ENCODE data around the gene HDAC9.

The HDAC9 gene

DNA sequence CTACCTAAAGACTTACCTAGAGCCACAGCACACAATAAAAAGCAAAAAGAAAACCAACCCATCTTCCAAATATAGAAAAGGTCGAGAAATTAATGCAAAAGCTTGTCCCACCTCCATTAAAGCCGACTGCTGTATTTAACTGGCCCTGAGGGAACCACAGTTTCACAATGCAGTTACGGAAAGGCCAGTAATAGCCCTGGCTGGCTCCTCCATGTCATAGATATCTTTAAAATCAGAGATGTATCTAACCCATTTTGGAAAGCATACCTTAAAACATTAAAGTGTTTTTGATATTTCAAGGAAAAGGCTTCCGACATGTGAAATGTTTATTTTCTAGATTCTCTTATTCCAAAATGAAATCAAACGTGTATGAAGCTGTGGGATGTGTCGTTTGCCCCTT lies 23.0 kb downstream of the HDAC9 start:
- FAIRE-seq (no peak), DNase-seq (ENCODE audit: insufficient read length, low spot score) (no peak)
- TF ChIP-seq, protein P1, sequence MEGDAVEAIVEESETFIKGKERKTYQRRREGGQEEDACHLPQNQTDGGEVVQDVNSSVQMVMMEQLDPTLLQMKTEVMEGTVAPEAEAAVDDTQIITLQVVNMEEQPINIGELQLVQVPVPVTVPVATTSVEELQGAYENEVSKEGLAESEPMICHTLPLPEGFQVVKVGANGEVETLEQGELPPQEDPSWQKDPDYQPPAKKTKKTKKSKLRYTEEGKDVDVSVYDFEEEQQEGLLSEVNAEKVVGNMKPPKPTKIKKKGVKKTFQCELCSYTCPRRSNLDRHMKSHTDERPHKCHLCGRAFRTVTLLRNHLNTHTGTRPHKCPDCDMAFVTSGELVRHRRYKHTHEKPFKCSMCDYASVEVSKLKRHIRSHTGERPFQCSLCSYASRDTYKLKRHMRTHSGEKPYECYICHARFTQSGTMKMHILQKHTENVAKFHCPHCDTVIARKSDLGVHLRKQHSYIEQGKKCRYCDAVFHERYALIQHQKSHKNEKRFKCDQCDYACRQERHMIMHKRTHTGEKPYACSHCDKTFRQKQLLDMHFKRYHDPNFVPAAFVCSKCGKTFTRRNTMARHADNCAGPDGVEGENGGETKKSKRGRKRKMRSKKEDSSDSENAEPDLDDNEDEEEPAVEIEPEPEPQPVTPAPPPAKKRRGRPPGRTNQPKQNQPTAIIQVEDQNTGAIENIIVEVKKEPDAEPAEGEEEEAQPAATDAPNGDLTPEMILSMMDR (IDR thresholded peaks at IDR 0.05; ENCODE audit: insufficient read depth, missing control alignments) = no peak

DNA sequence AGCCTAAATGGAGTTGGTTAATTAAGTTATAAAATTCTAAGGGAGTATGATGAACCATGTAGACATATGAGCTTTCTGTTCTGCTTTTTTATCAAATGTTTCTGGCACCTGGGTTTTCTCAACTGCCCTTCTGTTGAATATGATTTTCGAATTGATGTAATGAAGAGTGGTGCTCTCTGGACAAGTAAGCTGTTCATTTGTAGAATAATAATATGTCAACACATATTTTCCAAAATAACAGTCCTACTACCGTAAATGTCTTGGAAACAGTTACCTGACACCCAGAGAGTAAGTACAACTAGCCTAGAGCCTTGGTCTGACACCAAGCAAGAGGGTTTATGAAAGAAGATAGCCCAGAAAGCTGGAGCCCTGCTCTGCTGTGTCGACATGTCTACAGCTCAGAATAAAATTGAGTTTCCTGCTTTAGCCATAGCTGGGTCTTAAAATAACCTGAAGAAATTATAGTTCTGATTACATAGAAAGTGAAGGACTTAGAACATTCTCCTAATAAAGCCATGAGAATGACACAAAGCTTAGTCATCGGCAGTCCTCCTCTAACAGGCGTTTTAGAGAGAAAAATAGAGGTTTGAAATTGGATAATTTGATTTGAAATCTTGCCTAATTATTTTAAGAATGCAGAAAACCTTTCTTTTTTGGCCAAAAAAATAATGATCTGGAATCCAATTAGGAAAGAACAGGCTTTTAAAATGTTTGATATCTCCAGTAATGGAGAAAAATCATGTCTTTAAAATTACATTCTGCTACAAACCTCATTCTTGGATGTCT lies 25.1 kb downstream of the HDAC9 start:
- TF ChIP-seq, protein P1 (IDR thresholded peaks at IDR 0.05; ENCODE audit: insufficient read depth, missing control alignments) = no peak
- no peak for DNase-seq (ENCODE audit: insufficient read length, low spot score)
- no peak for FAIRE-seq

DNA sequence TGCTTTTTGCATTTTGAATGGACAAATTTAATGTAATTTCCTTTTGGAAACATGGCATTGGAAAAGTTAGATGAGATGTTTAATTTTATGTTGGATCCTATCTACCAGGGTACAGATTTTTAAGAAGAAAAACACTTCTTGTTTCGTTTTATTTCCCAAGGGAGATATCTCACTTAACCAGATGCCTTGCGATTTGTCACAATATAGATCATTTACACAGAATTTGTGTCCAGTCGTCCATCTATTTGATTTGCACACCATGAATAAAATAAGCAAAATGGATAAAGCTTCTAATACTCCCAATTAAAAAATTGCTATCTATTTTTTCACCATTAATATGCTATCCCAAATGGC lies 25.7 kb downstream of the HDAC9 start:
- FAIRE-seq = no peak
- TF ChIP-seq, protein P1 (IDR thresholded peaks at IDR 0.05; ENCODE audit: insufficient read depth, missing control alignments) = no peak
- DNase-seq (ENCODE audit: insufficient read length, low spot score) = no peak

DNA sequence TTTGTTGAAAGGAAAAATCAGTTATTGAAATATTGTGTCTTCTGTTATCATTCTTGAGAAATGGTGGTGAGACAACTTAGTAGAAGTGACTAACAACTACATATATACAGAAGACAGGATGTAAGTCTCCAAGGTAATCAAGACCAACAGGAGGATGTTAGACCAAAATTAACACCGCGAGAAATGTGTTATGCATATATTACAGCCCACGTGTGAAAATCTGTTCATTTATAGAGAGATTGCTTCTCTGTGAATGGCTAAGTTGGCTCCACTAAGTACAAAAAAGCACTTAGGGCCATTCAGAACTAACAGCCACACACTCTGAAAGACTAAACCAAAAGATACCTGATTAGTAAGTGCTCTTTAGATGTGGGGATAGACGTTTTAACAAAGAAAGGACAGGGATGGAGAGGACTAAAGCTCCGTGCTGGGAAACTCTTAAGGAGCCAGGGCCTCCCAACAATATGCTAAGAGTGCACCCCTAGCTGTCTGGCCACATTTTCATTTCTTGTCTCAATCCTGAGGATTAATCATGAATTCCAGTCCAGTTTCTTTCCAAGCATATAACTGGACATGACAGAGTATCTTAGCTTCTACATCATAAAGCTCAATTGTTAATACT lies 26.5 kb downstream of the HDAC9 start:
- DNase-seq (ENCODE audit: insufficient read length, low spot score) (no peak), FAIRE-seq (no peak)
- TF ChIP-seq, protein P1 (IDR thresholded peaks at IDR 0.05; ENCODE audit: insufficient read depth, missing control alignments) = no peak

DNA sequence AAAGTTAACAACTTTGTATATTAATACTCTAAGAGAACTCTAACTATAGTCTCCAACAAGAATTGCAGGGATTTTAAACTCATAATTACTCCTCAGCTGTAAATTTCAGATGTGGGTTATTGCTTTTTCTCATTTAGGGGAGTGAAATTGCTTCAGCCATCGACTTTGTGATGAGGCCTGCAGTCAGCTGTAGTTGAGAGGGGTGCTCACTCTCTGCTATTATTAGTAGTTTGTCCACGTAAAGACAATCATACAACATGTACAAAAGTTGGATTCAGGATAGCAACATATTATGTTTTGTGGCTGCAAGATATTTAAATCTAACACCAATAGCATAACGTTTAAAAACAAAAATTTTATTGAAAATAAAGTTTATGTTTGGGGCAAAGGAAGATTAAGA lies 28.7 kb downstream of the HDAC9 start:
- no peak for FAIRE-seq
- no peak for DNase-seq (ENCODE audit: insufficient read length, low spot score)
- TF ChIP-seq, protein P1 (IDR thresholded peaks at IDR 0.05; ENCODE audit: insufficient read depth, missing control alignments) = no peak

DNA sequence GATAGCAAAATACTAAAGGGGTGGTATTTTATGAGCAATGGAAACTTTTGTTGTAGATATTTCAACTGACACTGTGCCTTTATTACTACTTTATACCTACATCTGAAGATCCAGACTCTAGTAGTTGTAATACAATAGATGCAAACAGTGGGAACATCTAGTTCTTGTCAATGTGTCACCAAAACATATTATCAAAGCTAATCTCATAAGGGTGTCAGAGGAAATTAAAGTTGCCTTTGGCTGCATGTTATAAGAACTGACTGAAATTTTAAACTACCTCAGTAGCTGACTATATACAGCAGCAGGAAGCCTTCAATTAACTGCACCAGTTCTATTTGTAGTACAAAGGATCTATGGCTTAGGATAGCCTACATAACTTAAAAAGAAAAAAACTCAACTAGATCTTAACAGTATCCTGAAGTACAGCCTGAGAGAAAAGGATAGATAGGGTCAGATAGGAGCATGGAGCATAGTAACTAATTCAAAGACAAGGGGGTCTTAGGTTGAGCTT lies 30.9 kb downstream of the HDAC9 start:
- TF ChIP-seq, protein P1 (IDR thresholded peaks at IDR 0.05; ENCODE audit: insufficient read depth, missing control alignments) = no peak
- FAIRE-seq (no peak), DNase-seq (ENCODE audit: insufficient read length, low spot score) (no peak)

DNA sequence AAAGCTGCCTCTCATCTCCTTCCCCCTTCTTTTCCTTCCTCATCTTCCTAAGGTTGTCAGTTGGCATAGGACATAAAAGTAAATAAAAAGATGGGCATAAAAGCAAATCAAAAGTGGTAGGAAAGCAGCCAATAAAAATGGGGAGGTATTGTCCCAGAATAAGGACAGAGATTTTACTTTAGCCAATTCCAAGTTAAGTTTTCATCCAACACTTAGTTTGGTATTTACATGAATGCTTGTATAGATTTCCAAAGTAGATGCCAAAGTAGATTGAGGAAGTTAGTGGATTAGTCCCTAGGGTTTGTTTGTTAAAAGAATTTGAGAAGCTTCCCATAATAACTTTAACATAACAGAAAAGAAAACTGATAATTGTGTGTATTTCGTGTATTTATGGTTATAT lies 33.7 kb downstream of the HDAC9 start:
- DNase-seq (ENCODE audit: insufficient read length, low spot score) (no peak), FAIRE-seq (no peak)

More for the DNA sequence above, 33.7 kb downstream of the HDAC9 start:
- TF ChIP-seq, protein P1 (IDR thresholded peaks at IDR 0.05; ENCODE audit: insufficient read depth, missing control alignments) = no peak
